ENCODE data around the gene SMIM38. TPM values are rescaled to one million over a fixed set of nuclear protein-coding genes. Genes with fewer than 3 reads are reported as not detected.

Gene SMIM38
- total RNA-seq, 2 experiments from 2014 or later, result 0.19 to 0.20 TPM

DNA sequence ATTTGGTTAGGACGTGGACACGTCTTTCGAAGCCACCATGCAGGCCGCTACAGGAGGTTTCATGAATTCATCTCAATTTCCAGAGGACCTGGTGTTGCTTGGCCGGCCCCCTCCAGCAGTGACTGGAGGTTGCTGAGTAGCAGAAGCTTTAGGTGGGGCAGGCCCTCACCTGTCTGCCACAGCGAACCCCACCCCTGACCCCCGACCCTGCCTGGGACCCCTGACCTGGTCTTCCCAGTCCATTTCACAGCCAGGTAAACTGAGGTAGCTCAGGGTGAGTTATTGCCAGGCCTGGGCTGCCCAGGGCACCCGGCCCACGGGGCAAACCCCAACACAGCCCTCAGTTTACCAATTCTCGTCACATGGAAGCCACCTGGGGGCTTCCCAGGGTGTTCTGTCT lies 39.1 kb upstream of the SMIM38 start:
- no peak for DNase-seq
- Mint-ChIP-seq H3K27ac (no peak overlapping the region), H3K36me3 (no peaks in the 10 kb centered on the region), H3K4me3 (no peak overlapping the region), H3K27me3 (no peaks in the 10 kb centered on the region), H3K9me3 (peaks cover 3% of the 10 kb centered on the region), H3K4me1 (peaks cover 9% of the 10 kb centered on the region)

DNA sequence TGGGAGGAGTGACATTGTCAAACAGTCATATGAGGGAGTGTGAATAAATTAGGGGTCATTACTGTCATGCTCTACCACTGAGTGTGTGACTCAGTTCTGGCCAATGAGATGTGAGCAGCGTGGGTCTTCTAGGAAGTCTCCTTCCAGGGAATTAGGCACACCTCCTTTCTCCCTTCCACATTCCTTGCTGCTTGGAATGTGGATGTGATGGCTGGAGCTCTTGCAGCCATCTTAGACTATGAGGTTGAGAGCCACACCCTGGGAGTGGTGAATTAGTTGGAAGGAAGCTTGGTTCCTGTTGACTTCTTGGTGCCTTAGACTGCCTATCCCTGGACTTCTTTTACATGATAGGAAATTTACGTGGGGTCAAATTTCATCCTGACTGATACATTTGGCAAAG lies 36.5 kb upstream of the SMIM38 start:
- no peaks in the 10 kb centered on the region for H3K27me3 Mint-ChIP-seq
- no peak overlapping the region for H3K27ac Mint-ChIP-seq
- peaks cover 3% of the 10 kb centered on the region for H3K9me3 Mint-ChIP-seq
- no peaks in the 10 kb centered on the region for H3K36me3 Mint-ChIP-seq
- DNase-seq, result no peak
- H3K4me3 Mint-ChIP-seq, result no peak overlapping the region
- H3K4me1 Mint-ChIP-seq, result peaks cover 31% of the 10 kb centered on the region

DNA sequence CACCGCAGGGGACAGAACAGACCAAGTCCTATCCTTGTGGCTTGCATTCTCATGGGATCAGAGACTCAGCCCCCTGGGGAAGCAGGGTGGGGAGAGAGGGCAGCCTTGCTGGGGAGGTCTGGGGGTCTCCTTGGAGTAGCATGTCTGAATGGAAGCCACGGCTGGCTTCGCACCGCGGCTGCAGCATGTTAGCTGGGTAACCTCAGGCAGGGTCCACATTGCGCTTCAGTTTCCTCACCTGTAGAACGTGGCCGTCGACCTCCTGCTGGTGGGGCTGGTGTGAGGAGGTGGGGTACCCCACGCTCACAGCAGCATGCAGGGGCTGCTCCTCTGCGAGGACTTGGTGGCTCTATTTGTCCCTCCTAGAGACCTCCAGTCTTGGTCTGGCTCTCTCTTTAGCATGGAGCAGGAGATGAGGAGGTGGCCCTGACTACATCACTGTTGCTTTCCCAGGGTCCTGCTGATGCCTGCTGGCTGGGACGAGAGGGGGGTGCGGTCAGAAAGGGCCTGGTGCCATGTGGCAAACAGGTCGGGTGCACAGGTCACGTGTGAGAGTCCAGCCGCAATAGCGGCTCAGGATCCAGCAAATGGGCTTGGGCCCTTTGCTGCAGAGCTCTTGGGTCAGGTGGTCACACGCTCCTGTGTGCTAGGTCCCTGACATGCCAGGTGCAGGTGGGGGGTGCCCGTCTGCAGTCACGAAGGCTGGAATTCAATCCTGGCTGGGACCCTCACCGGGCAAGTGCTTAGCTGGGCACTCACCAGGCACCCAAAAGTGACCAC lies 35.4 kb upstream of the SMIM38 start:
- peaks cover 5% of the 10 kb centered on the region for H3K9me3 Mint-ChIP-seq
- no peaks in the 10 kb centered on the region for H3K36me3 Mint-ChIP-seq
- H3K4me3 Mint-ChIP-seq, result no peak overlapping the region
- DNase-seq, result no peak
- peaks cover 38% of the 10 kb centered on the region for H3K4me1 Mint-ChIP-seq
- no peak overlapping the region for H3K27ac Mint-ChIP-seq
- H3K27me3 Mint-ChIP-seq, result no peaks in the 10 kb centered on the region

DNA sequence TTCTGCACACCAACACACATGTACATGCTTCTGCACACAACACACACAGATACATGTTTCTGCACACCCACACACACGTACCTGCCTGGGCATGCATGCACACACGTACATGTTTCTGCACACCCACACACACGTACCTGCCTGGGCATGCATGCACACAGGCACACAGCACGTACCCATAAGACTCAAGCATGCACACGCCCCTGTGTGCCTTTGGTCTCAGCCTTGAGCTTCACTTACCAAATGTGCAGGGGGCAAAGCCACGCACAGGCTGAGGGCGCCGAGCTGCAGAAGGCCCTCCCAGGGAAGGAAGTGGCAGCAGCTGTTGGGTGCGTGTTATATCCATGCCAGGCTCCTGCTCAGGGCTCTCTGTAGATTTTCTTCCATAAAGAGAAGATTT lies 34.7 kb upstream of the SMIM38 start:
- no peaks in the 10 kb centered on the region for H3K27me3 Mint-ChIP-seq
- peaks cover 38% of the 10 kb centered on the region for H3K4me1 Mint-ChIP-seq
- no peak overlapping the region for H3K4me3 Mint-ChIP-seq
- no peaks in the 10 kb centered on the region for H3K36me3 Mint-ChIP-seq
- peaks cover 5% of the 10 kb centered on the region for H3K9me3 Mint-ChIP-seq
- no peak overlapping the region for H3K27ac Mint-ChIP-seq
- no peak for DNase-seq

DNA sequence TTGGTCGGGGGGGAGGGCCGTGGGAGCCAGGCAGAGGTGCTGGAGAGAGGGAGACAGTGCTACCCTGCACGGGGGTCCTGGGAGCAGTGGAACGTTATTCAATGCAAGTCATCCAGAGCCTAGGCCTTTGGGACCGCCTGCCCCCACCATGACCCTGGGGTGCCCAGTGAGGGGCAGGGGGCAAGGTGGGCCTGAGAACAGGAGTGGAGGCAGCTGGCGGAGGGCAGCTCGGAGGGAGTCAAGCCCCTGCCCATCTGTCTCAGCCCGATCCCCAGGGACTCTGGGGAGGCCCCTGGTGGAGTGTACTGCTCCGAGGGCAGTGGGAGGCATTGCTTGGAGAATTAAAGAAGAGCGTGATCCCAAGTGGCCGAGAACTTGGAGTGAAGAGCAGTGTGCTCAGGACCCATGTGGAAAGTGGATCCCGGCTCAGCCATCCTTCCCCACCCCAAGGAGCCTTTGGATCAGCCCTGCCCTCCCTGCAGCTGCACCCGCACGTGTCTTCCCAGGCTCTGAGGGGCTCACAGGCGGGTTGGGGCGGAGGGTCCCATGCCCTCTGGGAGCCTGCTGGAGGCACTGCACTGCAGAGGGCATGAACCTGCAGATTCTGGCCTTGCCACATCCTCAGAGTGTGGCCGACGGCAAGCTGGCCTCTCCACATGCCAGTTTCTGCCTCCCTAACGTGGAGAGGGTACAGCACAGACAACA lies 34.0 kb upstream of the SMIM38 start:
- Mint-ChIP-seq H3K4me1 (peaks cover 38% of the 10 kb centered on the region), H3K4me3 (no peak overlapping the region), H3K27me3 (no peaks in the 10 kb centered on the region), H3K9me3 (peaks cover 5% of the 10 kb centered on the region), H3K36me3 (no peaks in the 10 kb centered on the region), H3K27ac (no peak overlapping the region)
- no peak for DNase-seq

DNA sequence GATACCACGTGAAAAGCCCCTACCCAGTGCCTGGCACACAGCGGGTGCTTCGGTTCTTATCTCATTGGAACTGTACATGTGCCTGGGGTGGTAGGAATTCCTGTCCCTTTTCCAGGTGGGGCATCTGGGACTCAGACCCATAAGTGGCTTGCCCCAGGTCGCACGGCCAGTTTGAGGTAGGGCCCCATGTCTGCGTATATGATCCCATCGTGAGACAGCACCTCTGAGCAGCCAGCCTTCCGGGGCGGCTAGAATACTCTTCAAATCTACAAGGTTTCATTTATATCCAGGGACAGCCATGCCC lies 33.5 kb upstream of the SMIM38 start:
- no peaks in the 10 kb centered on the region for H3K36me3 Mint-ChIP-seq
- peaks cover 38% of the 10 kb centered on the region for H3K4me1 Mint-ChIP-seq
- DNase-seq, result no peak
- H3K27me3 Mint-ChIP-seq, result no peaks in the 10 kb centered on the region
- H3K27ac Mint-ChIP-seq, result no peak overlapping the region
- no peak overlapping the region for H3K4me3 Mint-ChIP-seq
- H3K9me3 Mint-ChIP-seq, result peaks cover 5% of the 10 kb centered on the region

DNA sequence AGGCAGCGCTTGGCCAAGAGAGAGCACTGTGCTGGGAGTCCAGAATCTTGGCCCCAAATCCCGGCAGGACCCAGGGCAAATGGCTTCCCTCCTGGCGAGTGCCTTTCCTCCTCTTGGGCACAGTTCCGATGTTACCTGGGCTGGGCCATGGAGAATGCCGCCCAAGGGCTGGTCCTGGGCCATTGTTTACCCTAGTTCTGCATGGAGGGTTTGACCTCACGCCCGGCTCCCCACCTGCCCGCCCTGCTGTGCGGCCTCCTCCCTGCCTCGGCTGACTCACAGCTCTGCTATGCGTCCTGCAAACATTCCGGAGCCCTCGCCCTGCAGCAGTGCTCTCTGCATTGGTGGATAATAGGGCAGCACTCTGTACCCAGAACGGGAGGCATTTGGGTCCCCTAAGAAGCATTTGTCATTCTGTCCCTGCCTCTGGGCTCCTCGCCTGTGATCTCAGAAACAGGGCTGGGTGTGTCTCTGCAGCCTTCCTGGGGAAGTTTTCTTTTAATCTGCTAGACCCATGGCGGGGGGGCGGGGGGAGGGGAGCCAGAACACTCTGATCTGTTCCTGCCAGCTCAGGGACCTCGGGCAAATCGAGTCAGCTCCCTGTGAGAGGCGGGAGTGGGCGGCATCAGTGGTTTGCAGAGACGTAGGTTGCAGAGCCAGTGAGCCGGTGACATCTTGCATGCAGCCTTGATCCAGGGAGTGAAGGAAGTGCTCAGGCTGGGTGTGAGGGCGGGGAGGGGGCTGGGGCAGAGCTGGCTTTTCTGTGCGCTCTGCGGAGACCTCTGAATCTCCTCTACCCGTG lies 32.9 kb upstream of the SMIM38 start:
- Mint-ChIP-seq H3K27me3 (no peaks in the 10 kb centered on the region), H3K27ac (peak overlapping the region; percentile 81), H3K4me3 (peak overlapping the region; percentile 59), H3K4me1 (peaks cover 38% of the 10 kb centered on the region), H3K36me3 (no peaks in the 10 kb centered on the region), H3K9me3 (peaks cover 6% of the 10 kb centered on the region)
- DNase-seq, result peak; percentile 81

DNA sequence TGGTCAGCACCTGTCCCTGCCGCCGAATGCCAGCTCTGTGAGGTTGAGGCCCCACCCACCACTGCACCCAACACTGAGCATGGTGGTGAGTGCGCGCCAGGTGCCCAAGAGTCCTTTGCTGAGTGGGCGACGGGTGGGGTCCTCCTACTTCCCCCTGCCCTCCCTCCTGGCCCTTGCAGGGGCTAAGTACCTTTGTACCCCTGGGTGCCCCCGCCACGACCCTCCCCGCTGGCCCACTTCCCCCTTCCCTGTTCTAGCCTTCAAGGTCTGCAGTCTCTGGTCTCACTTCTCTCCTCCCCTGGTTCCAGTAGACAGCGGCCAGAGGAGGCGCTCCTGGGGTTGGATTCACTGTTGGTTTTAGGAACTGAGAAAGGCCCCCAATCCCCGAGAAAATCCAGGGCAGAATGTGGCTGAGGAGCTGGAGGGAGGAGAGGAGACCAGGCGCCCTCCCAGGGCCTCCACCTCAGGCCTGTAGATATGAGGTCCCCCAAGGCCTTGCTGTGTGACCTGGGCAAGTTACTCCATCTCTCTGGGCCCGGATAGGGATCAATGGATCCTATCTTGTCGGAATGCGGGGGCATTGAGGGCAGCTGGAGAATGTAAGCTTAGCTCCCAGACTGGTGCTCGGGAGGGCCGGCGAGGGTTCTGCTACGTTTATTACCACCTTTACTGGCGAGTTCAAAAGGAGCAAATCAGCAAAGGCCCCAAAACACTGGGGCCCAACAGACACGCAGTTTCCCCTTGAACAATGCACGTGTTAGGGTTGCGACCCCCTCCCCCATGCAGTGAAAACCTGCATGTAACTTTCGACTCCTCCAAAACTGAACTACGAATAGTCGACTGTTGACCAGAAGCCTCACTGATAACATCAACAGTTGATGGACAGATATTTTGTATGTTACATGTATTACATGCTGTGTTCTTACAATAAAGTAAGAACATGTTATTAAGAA lies 31.9 kb upstream of the SMIM38 start:
- Mint-ChIP-seq H3K36me3 (no peaks in the 10 kb centered on the region), H3K9me3 (peaks cover 13% of the 10 kb centered on the region), H3K27ac (peak overlapping the region; percentile 81), H3K4me3 (peak overlapping the region; percentile 14), H3K4me1 (peaks cover 38% of the 10 kb centered on the region), H3K27me3 (no peaks in the 10 kb centered on the region)
- DNase-seq, result no peak

DNA sequence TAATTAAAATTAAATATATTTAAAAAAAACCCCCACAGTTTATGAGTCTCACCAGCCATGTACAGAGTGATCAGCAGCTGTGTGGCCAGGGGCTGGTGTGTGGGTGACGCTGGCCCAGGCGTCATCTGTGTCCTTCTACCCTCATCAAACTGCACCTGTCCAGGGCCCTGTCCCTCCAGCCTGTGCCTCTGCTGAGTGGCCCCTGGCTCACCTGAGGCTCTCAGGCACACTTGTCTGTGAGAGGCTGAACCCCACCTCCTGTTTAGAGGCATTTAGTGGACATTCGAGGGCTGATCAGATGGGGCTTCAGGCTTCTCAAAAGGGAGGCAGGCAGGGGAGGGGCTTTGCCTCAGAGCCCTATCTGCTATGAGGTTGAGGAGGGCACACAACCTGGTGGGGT lies 29.9 kb upstream of the SMIM38 start:
- Mint-ChIP-seq H3K4me3 (no peak overlapping the region), H3K36me3 (no peaks in the 10 kb centered on the region), H3K4me1 (peaks cover 38% of the 10 kb centered on the region), H3K9me3 (peaks cover 13% of the 10 kb centered on the region), H3K27me3 (no peaks in the 10 kb centered on the region), H3K27ac (no peak overlapping the region)
- DNase-seq, result no peak

DNA sequence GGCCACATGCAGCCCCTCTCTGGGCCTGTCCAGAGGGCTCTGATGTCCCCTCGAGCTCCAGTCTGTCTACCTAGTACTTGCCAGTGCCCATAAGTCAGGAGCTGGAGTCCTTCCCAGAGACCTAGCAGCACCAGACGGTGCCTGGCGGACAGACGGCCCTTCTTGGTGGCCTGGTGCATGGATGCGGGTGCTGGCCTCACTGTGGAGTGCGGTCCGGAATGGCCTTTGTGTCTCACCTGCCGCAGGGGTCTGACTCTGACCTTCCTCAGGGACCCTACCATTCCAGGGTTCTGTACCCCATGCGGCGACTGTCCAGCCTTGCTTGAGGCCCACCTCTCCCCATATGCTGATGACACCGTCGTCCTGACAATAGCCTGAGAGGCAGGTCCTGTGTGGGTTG lies 29.4 kb upstream of the SMIM38 start:
- Mint-ChIP-seq H3K4me3 (no peak overlapping the region), H3K4me1 (peaks cover 36% of the 10 kb centered on the region), H3K27me3 (no peaks in the 10 kb centered on the region)

DNA sequence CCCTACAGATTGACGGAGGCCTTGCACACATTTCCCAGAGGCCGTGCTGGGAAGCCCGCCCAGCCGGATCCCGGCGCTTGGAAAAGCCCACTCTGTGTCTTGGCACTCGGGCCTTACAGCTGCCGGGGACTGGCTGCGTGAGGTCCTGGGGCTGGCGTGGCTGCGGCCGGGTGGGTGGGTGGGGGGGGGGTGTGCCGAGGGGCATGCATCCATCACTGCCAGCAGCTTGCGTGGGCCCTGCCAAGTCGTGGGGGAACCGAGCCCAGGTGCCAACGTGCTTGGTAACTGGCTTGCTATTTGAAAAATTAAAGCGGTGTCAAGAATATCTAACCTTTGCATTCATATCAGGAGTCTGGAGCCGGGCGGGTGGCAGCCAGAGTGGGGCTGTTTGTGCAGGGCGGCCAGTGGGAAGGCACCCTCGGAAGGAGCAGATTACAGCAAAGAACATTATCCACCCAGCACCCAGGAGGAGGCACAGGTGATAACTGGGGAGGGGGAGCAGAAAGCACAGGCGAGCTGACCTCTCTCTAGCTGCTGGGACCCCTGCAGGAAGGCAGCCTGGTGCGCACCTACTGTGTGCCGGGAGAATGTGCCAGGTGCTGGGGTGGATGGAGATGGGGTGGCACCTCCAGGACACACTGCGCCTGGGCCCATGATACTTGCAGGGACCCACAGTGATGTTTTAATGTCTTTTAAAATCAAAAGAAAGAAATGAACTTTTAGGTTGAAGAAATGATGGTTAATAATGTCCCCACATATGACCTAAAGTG lies 28.5 kb upstream of the SMIM38 start:
- H3K27ac Mint-ChIP-seq, result no peak overlapping the region

More for the DNA sequence above, 29.4 kb upstream of the SMIM38 start:
- Mint-ChIP-seq H3K9me3 (peaks cover 13% of the 10 kb centered on the region), H3K27ac (no peak overlapping the region), H3K36me3 (no peaks in the 10 kb centered on the region)
- DNase-seq, result no peak

DNA sequence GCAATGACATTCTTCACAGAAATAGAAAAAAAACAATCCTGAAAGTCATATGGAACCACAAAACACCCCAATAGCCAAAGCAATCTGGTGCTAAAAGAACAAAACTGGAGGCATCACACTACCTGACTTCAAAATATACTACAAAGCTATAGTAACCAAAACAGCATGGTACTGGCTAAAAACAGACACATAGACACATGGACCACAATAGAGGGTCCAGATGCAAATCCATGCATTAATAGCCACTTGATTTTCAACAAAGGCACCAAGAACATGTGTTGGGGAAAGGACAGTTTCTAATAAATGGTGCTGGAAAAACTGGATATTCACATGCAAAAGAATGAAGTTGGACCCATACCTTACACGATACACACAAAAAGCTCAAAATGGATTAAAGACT lies 27.9 kb upstream of the SMIM38 start:
- peaks cover 13% of the 10 kb centered on the region for H3K9me3 Mint-ChIP-seq
- H3K36me3 Mint-ChIP-seq, result no peaks in the 10 kb centered on the region
- no peak overlapping the region for H3K4me3 Mint-ChIP-seq
- H3K27me3 Mint-ChIP-seq, result no peaks in the 10 kb centered on the region
- no peak for DNase-seq
- no peak overlapping the region for H3K27ac Mint-ChIP-seq
- H3K4me1 Mint-ChIP-seq, result peaks cover 23% of the 10 kb centered on the region

More for the DNA sequence above, 28.5 kb upstream of the SMIM38 start:
- Mint-ChIP-seq H3K4me1 (peaks cover 29% of the 10 kb centered on the region), H3K4me3 (no peak overlapping the region), H3K9me3 (peaks cover 13% of the 10 kb centered on the region), H3K27me3 (no peaks in the 10 kb centered on the region), H3K36me3 (no peaks in the 10 kb centered on the region)
- DNase-seq, result no peak

DNA sequence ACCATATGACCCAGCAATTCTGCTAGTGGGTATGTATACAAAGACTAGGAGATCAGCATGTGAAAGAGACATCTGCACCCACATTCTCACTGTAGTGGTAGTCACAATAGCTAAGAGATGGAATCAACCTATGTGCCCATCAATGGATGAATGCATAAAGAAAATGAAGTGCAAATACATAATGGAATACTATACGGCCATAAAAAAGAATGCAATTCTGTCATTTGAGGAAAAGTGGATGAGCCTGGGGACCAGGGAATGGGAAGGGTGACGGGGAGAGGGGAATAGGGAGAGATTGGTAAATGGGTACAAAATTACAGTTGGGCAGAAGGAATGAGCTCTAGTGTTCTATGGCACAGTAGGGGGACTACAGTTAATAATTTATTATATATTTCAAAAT lies 26.7 kb upstream of the SMIM38 start:
- H3K9me3 Mint-ChIP-seq, result peaks cover 16% of the 10 kb centered on the region
- H3K36me3 Mint-ChIP-seq, result peaks cover 4% of the 10 kb centered on the region
- H3K27ac Mint-ChIP-seq, result no peak overlapping the region
- no peak overlapping the region for H3K4me3 Mint-ChIP-seq
- peaks cover 15% of the 10 kb centered on the region for H3K4me1 Mint-ChIP-seq
- DNase-seq, result no peak
- no peaks in the 10 kb centered on the region for H3K27me3 Mint-ChIP-seq

DNA sequence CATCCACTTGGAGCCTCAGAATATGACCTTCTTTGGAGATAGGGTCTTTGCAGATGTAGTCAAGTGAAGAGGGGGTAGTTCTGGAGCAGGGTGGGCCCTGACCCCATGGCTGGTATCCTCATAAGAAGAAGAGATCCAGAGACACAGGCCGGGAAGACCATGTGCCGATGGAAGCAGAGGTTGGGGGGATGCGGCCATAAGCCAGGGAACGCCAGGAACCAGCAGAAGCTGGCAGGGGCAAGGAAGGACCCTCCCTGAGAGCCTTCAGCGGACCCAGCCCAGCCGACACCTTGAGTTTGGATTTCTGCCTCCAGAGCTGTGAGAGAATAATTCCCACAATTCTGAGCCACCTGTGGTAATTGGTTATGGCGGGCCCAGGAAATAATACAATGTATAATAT lies 26.1 kb upstream of the SMIM38 start:
- Mint-ChIP-seq H3K9me3 (peaks cover 14% of the 10 kb centered on the region), H3K27ac (no peak overlapping the region), H3K36me3 (peaks cover 4% of the 10 kb centered on the region), H3K4me3 (no peak overlapping the region), H3K4me1 (peaks cover 12% of the 10 kb centered on the region), H3K27me3 (no peaks in the 10 kb centered on the region)
- DNase-seq, result no peak
